Activated CD4-positive, alpha-beta T cell treated with anti-CD3 and anti-CD28 coated beads for 1 hour (primary cell): ENCODE measurements around the gene TUBGCP6.
"Not testable (repeated sequence)": the region's sequence is repeated elsewhere in the genome, so short reads cannot be mapped to it uniquely, and the experiment has no call there.

Experiments
- DNase-seq: peaks from one replicate; pipeline ENCODE4 v3.0.0-alpha.2; 2020

The TUBGCP6 gene

DNA sequence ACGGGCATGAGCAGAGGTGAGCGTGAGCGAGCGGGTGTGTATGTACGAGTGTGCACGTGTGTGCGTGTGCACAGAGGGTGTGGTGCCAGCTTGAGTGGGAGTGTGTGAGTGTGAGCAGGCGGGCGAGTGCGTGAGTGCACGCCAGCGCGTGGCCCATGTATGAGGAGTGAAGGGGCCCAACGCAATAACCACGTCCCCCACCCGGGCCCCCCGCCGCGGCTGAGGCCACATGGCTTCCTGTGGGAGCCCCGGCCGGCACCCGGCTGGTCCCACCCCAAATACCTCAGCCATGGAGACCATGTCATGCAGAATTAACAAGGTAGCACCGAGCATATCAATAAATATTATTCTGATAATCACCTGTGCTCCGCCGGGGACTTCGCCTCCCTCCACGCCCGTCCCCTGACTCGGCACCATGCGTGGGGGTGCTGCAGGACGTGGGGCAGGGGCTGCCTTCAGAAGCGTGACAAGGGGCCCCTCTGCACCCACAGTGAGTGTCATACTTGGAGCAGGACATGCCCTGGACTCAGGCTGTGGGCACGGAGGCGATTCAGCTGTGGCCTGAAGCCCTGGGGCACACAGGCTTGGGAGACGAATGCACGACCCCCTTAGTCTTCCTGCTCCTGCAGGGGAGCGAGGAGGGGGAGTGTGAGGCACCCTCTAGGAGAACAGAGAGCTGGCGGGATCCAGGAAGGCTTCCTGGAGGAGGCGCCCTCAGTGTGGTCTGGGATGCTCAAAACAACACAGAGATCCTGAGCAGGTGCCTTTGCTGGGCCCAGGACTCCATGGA lies 64.7 kb downstream of the TUBGCP6 start:
- no peak for DNase-seq

DNA sequence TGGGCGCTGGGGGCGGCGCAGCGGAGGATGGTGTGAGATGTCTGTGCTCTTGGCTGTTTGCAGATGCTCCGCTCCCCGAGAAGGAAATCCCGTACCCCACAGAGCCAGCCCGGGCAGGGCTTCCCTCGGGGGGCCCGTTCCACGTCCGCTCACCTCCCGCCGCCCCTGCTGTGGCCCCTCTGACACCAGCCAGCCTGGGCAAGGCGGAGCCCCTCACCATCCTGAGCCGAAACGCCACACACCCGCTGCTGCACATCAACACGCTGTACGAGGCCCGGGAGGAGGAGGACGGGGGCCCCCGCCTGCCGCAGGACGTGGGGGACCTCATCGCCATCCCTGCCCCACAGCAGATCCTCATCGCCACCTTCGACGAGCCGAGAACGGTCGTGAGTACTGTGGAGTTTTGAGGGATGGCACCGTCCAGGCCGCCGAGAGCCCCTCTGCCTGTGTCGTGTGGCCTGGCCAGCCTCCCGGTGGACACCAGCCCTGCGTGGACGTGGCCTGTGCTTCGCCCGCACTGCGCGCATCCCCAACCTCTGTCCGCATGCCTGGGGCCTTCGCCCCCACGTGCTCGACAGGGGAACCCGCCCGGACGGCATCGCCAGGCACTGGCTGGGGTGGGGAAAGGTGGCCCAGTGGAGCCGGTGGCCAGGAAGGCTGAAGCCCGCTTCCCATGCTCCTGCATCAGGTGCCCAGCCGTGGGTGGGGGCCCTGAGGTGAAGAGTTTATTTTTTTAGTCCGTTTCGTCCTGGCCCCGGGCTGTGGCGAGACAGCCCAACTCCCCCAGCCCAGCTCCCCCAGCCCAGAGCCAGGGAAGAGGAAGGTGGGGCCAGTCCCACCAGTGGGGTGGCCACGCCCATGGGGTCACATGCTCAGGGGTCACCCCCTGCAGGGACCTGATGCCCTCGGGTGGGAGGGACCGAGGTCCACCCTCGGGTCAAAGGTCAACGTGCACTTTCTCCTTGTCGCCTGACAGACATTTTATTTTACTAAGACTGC lies 65.7 kb downstream of the TUBGCP6 start:
- no peak for DNase-seq

- no peak for DNase-seq
These were observed 66.4 kb downstream of the TUBGCP6 start for GRCh38 chr22:50178471-50178864.

- no peak for DNase-seq
These were observed 67.0 kb downstream of the TUBGCP6 start for GRCh38 chr22:50177537-50178470.

DNA sequence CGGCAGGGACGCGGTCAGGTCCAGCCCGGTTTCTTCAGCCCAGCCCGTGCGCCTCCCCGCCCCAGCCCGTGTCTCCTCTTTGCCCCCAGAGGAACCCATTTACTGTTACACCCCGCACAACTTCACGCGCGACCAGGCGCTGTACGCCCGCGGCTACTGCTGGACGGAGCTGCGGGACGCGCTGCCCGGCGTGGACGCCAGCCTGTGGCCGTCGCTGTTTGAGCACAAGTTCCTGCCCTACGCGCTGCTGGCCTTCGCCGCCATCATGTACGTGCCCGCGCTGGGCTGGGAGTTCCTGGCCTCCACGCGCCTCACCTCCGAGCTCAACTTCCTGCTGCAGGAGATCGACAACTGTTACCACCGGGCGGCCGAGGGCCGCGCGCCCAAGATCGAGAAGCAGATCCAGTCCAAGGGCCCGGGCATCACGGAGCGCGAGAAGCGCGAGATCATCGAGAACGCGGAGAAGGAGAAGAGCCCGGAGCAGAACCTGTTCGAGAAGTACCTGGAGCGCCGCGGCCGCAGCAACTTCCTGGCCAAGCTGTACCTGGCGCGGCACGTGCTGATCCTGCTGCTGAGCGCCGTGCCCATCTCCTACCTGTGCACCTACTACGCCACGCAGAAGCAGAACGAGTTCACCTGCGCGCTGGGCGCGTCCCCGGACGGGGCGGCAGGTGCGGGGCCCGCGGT lies 67.8 kb downstream of the TUBGCP6 start:
- DNase-seq = no peak

GRCh38 chr22:50175921-50176849 lies 68.6 kb downstream of the TUBGCP6 start:
- no peak for DNase-seq

- no peak for DNase-seq
These were observed 69.7 kb downstream of the TUBGCP6 start for GRCh38 chr22:50175191-50175461.

DNA sequence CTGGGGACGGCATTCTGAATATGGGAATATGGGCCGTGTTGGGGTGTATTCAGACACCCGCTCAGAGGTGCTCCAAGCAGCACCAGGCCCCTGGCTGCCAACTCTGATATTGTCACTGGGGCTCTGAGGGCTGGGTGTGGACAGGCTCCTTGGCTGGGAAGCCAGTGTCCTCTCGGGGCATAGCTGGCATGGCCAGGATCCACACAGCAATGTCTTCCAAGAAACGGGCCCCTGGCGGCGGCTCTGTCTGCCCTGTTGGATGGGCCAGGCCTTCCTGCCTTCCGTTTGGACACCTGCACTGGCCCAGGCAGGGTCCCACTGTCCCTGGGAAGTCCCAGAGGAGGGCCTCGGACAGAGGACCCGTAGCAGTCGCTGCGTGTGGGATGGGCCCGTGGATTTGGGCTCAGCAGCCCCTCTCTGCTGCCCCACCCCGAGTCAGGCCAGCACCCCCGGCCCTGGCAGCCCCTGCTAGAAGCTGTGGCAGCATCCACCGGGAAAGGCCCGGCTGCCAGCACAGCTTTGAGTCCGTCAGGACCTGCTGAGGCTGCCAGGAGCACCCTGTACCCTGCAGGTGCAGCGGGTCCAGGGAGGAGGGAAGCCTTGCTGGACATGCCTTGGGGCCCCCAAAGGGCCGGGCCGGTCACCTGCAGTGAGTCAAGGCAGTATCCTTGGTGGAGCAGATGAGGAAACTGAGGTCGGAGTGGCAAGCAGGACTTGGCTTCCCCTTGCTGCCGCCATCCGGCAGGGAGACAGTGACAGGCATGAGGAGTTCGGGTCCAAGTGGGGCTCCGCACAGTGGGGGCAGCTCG lies 70.2 kb downstream of the TUBGCP6 start:
- DNase-seq = no peak

DNA sequence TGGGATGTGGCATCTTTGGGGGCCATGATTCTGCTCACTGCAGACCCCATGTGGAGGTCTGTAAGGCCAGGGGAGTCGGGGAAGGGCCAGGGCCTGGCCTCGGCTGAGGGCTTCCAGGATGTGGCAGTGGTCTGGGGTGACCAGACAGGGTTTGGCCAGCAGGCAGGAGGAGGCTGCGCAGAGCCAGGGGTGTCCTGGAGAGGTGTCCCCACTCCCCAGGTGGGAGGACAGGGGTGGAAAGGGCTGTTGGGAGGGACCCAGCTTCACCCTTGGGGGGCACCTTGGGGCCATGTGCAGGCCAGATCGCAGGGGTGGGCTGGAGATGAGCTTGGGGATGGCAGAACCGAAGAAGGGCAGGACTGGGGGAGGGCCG lies 70.9 kb downstream of the TUBGCP6 start:
- DNase-seq = no peak

DNA sequence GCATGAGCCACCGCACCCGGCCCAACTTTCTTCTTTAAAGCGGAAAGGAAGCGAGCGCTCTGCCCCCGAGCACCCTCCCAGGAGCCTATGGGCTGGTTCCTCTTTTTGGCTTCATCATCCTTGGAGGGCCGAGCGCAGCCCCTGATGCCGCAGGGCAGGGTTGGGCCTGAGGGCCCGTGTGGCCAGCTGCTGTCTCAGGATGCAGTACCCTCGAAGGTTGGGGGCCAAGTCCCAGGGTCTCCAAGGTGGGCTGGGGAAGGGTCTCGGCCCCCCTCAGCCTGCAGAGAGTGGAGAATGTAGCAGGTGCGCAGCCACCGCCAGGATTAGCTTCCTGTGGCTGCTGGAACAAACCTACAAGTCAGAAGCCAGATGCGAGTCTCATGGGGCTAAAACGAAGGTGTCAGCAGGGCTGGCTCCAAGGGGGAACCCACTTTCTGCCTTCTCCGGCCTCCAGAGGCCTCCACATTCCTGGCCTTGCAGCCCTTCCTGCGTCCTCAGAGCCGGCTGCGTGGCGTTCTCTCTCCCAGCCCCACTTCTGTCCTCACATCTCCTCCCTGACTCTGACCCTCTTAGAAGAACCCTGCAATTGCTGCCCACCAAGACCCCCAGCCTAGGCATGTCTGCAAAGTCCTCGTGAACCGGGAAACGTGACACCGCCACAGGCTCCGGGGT lies 71.4 kb downstream of the TUBGCP6 start:
- DNase-seq = no peak

DNA sequence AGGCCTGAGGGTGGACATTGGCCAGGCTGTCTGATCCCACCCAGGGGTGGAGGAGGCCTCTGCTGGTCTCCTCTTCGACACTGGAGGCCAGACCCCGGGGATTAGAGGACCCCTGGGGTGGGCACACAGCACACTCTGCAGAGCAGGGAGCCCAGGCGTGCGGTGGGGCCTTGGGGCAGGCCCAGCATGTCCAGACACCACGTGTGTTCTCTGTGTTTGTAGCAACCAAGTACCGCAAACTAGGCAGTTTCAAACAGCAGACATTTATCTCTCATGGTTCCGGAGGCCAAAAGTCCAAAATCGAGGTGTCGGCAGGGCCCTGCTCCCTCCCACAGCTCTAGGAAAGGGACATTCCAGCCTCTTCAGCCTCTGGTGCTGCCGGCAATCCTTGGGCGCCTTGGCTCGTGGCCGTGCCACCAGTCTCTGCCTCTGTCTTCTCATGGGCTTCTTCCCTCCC lies 72.8 kb downstream of the TUBGCP6 start:
- no peak for DNase-seq

DNA sequence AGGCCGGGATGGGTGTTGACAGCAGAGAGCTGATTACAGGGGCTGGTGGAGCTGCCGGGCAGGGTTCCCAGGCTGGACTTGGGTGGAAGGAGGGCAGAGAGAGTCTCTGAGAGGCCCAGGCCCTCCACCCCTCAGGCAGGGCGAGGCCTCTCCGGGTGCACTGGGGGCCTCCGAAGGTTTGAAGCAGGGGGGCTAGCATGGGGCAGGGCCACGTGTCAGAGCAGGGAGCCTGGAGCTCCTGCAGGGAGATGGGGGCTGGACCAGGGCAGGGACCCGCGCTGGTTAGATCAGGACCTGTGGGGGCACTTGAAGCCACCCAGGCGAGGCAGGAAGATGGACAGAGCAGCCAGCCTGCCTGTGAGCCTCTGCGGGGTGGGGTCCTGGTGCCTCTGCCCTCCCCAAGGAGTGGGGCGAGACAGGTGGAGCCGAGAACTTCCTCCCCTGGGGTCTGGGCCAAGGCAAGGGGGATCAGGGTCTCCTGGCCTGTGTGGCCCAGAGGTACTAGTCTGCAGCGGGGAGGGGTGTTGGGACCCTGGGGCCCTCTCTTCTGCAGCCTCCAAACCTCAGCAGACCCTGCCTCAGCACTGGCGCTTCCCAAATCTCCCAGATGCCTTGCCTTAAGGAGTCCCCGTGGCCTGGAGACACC lies 73.4 kb downstream of the TUBGCP6 start:
- no peak for DNase-seq

DNA sequence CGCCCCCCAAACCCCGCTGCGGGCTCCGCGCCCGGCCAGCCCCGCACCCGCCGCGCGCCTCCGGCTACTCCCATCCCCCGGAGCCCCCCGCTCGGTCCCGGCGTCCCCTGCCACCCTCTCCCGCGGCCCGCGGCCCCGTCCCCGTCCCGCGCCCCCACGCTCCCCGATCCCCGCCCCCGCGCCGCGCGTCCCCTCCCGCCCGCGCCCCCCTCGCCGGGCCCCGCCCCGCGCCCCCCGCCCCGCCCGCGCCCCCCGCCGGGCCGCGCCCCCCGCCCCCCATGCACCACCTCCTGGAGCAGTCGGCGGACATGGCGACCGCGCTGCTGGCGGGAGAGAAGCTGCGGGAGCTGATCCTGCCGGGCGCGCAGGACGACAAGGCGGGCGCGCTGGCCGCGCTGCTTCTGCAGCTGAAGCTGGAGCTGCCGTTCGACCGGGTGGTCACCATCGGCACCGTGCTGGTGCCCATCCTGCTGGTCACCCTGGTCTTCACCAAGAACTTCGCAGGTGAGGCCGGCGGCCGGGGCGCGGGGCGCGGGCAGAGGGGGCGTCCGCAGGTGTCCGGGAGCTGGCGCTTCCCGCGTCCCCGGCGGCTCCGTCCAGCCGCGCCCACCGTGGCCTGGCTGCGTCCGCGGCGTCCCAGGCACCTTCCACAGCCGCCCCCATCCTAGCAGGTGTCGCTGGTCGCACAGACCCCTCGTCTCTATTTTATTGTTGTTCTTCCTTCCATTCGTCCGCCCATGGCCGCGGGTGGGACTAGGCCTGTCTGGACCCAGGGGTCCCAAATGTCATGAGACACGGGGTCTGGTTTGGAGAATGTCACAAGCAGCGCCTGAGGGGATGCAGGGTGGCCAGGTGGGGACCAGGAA lies 74.1 kb downstream of the TUBGCP6 start, which contains the start of gene PANX2:
TSS of gene PANX2 (plus strand) at position 279 of the 866 bp plus-strand sequence. CDS start at position 279, 0 bp downstream.
- no peak for DNase-seq

DNA sequence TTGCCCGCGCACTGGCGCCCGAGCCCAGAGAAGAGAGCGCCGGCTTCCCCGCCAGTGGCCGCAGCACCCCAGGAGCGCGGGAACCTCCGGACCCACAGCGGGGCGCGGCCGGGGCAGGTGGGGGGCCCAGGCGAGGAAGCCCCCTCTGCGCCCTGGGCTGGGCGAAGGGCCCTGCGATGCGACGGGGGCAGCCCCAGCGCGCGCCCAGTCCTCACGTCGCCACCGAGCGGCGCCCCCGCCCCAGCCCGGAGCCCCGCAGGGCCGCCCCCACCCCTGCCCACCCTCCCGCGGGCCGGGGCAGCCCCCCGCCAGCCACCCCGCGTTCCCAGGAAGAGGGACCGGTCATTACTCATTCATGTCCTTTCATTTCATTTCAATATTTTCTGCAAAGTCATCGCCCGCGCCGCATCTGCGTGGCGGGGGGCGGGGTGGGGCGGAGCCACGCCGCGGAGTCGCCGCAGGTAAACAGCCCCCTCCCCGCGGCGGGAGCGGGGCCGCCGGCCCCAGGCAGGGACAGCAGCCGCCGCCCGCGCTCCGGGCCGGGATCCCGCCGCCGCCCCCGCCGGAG lies 75.0 kb downstream of the TUBGCP6 start:
- DNase-seq = no peak

- DNase-seq = no peak
These were observed 75.6 kb downstream of the TUBGCP6 start for GRCh38 chr22:50169181-50169759.

GRCh38 chr22:50168490-50169180 lies 76.2 kb downstream of the TUBGCP6 start:
- DNase-seq = not testable (repeated sequence)
